ENCODE data around the gene STH.

The STH gene

GRCh38 chr17:46026166-46027047 lies 27.4 kb downstream of the STH start:
- DNase-seq (ENCODE audit: low read depth in 2 of 3, low spot score in 1 of 3) = no peak

GRCh38 chr17:46027048-46027975 lies 28.3 kb downstream of the STH start:
- no peak for DNase-seq (ENCODE audit: low read depth in 2 of 3, low spot score in 1 of 3)

- DNase-seq (ENCODE audit: low read depth in 2 of 3, low spot score in 1 of 3) = no peak
These were observed 28.9 kb downstream of the STH start for GRCh38 chr17:46027976-46028325.

GRCh38 chr17:46028374-46028773 lies 29.3 kb downstream of the STH start:
- DNase-seq (ENCODE audit: low read depth in 2 of 3, low spot score in 1 of 3) = no peak

GRCh38 chr17:46028981-46029565 lies 30.0 kb downstream of the STH start:
- DNase-seq (ENCODE audit: low read depth in 2 of 3, low spot score in 1 of 3) = no peak

GRCh38 chr17:46029627-46030026 lies 30.6 kb downstream of the STH start:
- DNase-seq (ENCODE audit: low read depth in 2 of 3, low spot score in 1 of 3) = no peak

- no peak for DNase-seq (ENCODE audit: low read depth in 2 of 3, low spot score in 1 of 3)
These were observed 31.7 kb downstream of the STH start for GRCh38 chr17:46030752-46031151.

GRCh38 chr17:46031440-46031839 lies 32.4 kb downstream of the STH start:
- no peak for DNase-seq (ENCODE audit: low read depth in 2 of 3, low spot score in 1 of 3)

- no peak for DNase-seq (ENCODE audit: low read depth in 2 of 3, low spot score in 1 of 3)
These were observed 32.9 kb downstream of the STH start for GRCh38 chr17:46031920-46032319.

- no peak for DNase-seq (ENCODE audit: low read depth in 2 of 3, low spot score in 1 of 3)
These were observed 33.9 kb downstream of the STH start for GRCh38 chr17:46032909-46033308.

GRCh38 chr17:46033392-46033791 lies 34.3 kb downstream of the STH start:
- DNase-seq (ENCODE audit: low read depth in 2 of 3, low spot score in 1 of 3) = no peak

GRCh38 chr17:46035112-46035818 lies 36.2 kb downstream of the STH start:
- no peak for DNase-seq (ENCODE audit: low read depth in 2 of 3, low spot score in 1 of 3)

- DNase-seq (ENCODE audit: low read depth in 2 of 3, low spot score in 1 of 3) = no peak
These were observed 37.4 kb downstream of the STH start for GRCh38 chr17:46036491-46036890.

GRCh38 chr17:46037722-46038255 lies 38.7 kb downstream of the STH start:
- DNase-seq (ENCODE audit: low read depth in 2 of 3, low spot score in 1 of 3) = no peak

- DNase-seq (ENCODE audit: low read depth in 2 of 3, low spot score in 1 of 3) = no peak
These were observed 39.4 kb downstream of the STH start for GRCh38 chr17:46038414-46038813.

GRCh38 chr17:46038937-46039336 lies 39.9 kb downstream of the STH start:
- no peak for DNase-seq (ENCODE audit: low read depth in 2 of 3, low spot score in 1 of 3)

GRCh38 chr17:46039592-46040186 lies 40.6 kb downstream of the STH start:
- no peak for DNase-seq (ENCODE audit: low read depth in 2 of 3, low spot score in 1 of 3)

GRCh38 chr17:46042246-46042645 lies 43.2 kb downstream of the STH start:
- no peak for DNase-seq (ENCODE audit: low read depth in 2 of 3, low spot score in 1 of 3)

- no peak for DNase-seq (ENCODE audit: low read depth in 2 of 3, low spot score in 1 of 3)
These were observed 43.9 kb downstream of the STH start for GRCh38 chr17:46042925-46043324.

- no peak for DNase-seq (ENCODE audit: low read depth in 2 of 3, low spot score in 1 of 3)
These were observed 44.6 kb downstream of the STH start for GRCh38 chr17:46043606-46044005.

All from stimulated activated CD4-positive, alpha-beta T cell treated with anti-CD3 and anti-CD28 coated beads, Interleukin-12 subunit alpha, Interleukin-12 subunit beta, amount 100 ng/mL, for 48 hours (primary cell).